Measurements from ENCODE around the gene MCTP2.
"Not testable (repeated sequence)": the region's sequence is repeated elsewhere in the genome, so short reads cannot be mapped to it uniquely, and the experiment has no call there.

The MCTP2 gene

GRCh38 chr15:94476686-94477085 is 245.3 kb downstream of the MCTP2 start:
- no peak overlapping the region for H3K4me3 ChIP-seq (ENCODE audit: insufficient read length, low read depth)
- no peaks in the 10 kb centered on the region for H3K9me3 ChIP-seq (ENCODE audit: insufficient read depth, low read length)
- no peaks in the 10 kb centered on the region for H3K27me3 ChIP-seq (ENCODE audit: insufficient read depth, insufficient read length)
- no peaks in the 10 kb centered on the region for H3K4me1 ChIP-seq (ENCODE audit: insufficient read depth, insufficient read length)
- no peak overlapping the region for H3K9ac ChIP-seq (ENCODE audit: insufficient read length, low read depth)
- no peaks in the 10 kb centered on the region for H3K36me3 ChIP-seq (ENCODE audit: insufficient read depth, insufficient read length, low read length)
- no peak for DNase-seq (ENCODE audit: low read depth, low spot score)
- TF ChIP-seq SUZ12 (IDR thresholded peaks at IDR 0.05; ENCODE audit: extremely low read depth, insufficient read depth, insufficient read length), result no peak

- no peak for DNase-seq (ENCODE audit: low read depth, low spot score)
- Histone ChIP-seq H3K4me3 (ENCODE audit: insufficient read length, low read depth) (no peak overlapping the region), H3K27me3 (ENCODE audit: insufficient read depth, insufficient read length) (no peaks in the 10 kb centered on the region), H3K36me3 (ENCODE audit: insufficient read depth, insufficient read length, low read length) (no peaks in the 10 kb centered on the region), H3K9me3 (ENCODE audit: insufficient read depth, low read length) (no peaks in the 10 kb centered on the region), H3K9ac (ENCODE audit: insufficient read length, low read depth) (no peak overlapping the region), H3K4me1 (ENCODE audit: insufficient read depth, insufficient read length) (no peaks in the 10 kb centered on the region)
- TF ChIP-seq ZNF274 (IDR thresholded peaks at IDR 0.05; ENCODE audit: low read depth, low read length) (no peak), SUZ12 (IDR thresholded peaks at IDR 0.05; ENCODE audit: extremely low read depth, insufficient read depth, insufficient read length) (no peak)
Measured at GRCh38 chr15:94477913-94478553, 246.7 kb downstream of the MCTP2 start.

DNA sequence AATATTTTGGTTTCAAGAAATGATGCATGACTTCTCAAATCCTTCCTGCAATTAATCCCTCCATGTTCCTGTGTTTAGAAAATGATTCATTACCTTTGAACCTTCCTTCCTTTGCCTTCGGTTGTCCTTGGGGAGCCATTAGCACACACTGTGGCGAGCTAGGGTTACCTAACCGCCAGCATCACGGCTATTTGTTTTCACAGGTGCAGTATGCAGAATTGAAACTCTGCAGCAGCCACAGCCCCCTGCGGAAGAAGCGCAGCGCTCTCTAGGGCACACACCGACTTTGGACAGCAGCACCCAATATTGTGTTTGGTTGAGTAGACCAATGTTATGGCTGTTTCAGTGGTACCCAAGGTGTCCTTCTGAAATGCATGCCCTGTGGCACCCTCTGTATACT is 247.4 kb downstream of the MCTP2 start:
- TF ChIP-seq YY1 (IDR thresholded peaks at IDR 0.05; ENCODE audit: insufficient read depth, insufficient read length) (no peak), ZNF274 (IDR thresholded peaks at IDR 0.05; ENCODE audit: low read depth, low read length) (no peak), SUZ12 (IDR thresholded peaks at IDR 0.05; ENCODE audit: extremely low read depth, insufficient read depth, insufficient read length) (no peak)
- H3K4me1 ChIP-seq (ENCODE audit: insufficient read depth, insufficient read length), result no peaks in the 10 kb centered on the region
- H3K36me3 ChIP-seq (ENCODE audit: insufficient read depth, insufficient read length, low read length), result no peaks in the 10 kb centered on the region
- H3K27me3 ChIP-seq (ENCODE audit: insufficient read depth, insufficient read length), result no peaks in the 10 kb centered on the region
- no peaks in the 10 kb centered on the region for H3K9me3 ChIP-seq (ENCODE audit: insufficient read depth, low read length)
- no peak overlapping the region for H3K9ac ChIP-seq (ENCODE audit: insufficient read length, low read depth)
- no peak for DNase-seq (ENCODE audit: low read depth, low spot score)
- H3K4me3 ChIP-seq (ENCODE audit: insufficient read length, low read depth), result no peak overlapping the region

GRCh38 chr15:94480289-94480834 is 249.0 kb downstream of the MCTP2 start:
- Histone ChIP-seq H3K9me3 (ENCODE audit: insufficient read depth, low read length) (no peaks in the 10 kb centered on the region), H3K9ac (ENCODE audit: insufficient read length, low read depth) (no peak overlapping the region), H3K36me3 (ENCODE audit: insufficient read depth, insufficient read length, low read length) (no peaks in the 10 kb centered on the region), H3K4me3 (ENCODE audit: insufficient read length, low read depth) (no peak overlapping the region), H3K27me3 (ENCODE audit: insufficient read depth, insufficient read length) (no peaks in the 10 kb centered on the region), H3K4me1 (ENCODE audit: insufficient read depth, insufficient read length) (no peaks in the 10 kb centered on the region)
- no peak for TF ChIP-seq SUZ12 (IDR thresholded peaks at IDR 0.05; ENCODE audit: extremely low read depth, insufficient read depth, insufficient read length)
- TF ChIP-seq ZNF274 (IDR thresholded peaks at IDR 0.05; ENCODE audit: low read depth, low read length), result no peak
- TF ChIP-seq YY1 (IDR thresholded peaks at IDR 0.05; ENCODE audit: insufficient read depth, insufficient read length), result no peak
- no peak for DNase-seq (ENCODE audit: low read depth, low spot score)

DNA sequence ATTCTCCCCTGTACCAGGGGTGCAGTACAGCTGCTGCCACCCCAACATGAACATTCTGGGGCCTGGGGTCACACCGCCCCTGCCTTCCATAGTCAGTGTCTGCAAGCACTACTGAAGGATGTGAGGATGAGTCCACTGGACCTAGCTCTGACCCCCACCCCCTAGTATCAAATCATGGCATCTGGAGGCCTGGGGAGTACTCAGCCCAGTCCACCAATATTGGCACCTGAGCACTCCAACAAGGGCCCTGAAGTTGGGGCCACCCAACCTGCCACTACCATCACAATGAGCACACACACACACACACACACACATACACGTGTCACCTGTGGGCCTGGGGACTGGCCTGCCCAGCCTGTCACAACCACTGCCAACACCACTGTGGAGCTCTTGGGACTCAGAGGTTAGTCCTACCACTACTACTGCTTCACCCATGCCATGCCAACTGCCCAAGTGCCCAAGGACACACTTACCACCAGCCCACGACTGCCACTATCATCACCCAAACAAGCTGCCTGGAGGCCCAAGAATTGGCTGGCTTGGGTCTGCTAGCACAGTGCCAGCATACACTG is 253.9 kb downstream of the MCTP2 start:
- H3K27me3 ChIP-seq (ENCODE audit: insufficient read depth, insufficient read length), result no peaks in the 10 kb centered on the region
- H3K9ac ChIP-seq (ENCODE audit: insufficient read length, low read depth), result no peak overlapping the region
- no peak for TF ChIP-seq YY1 (IDR thresholded peaks at IDR 0.05; ENCODE audit: insufficient read depth, insufficient read length)
- TF ChIP-seq SUZ12 (IDR thresholded peaks at IDR 0.05; ENCODE audit: extremely low read depth, insufficient read depth, insufficient read length), result no peak
- no peak for TF ChIP-seq ZNF274 (IDR thresholded peaks at IDR 0.05; ENCODE audit: low read depth, low read length)
- no peak overlapping the region for H3K4me3 ChIP-seq (ENCODE audit: insufficient read length, low read depth)
- no peaks in the 10 kb centered on the region for H3K4me1 ChIP-seq (ENCODE audit: insufficient read depth, insufficient read length)
- H3K36me3 ChIP-seq (ENCODE audit: insufficient read depth, insufficient read length, low read length), result no peaks in the 10 kb centered on the region
- H3K9me3 ChIP-seq (ENCODE audit: insufficient read depth, low read length), result no peaks in the 10 kb centered on the region
- no peak for DNase-seq (ENCODE audit: low read depth, low spot score)

DNA sequence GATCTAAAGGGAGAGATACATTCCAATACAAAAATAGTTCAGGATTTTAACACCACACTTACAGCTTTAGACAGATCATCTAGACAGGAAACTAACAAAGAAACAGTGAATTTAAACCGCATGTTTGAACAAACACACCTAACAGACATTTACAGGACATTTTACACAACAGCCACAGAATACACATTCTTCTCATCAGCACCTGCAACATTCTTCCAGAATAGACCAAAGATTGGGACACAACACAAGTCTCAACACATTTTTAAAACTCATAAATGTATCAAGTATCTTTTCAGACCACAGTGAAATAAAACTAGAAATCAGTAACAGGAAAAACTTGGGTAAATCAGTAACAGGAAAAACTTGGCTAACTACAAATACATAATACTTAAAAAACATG is 256.3 kb downstream of the MCTP2 start:
- Histone ChIP-seq H3K4me3 (ENCODE audit: insufficient read length, low read depth) (no peak overlapping the region), H3K9ac (ENCODE audit: insufficient read length, low read depth) (no peak overlapping the region), H3K4me1 (ENCODE audit: insufficient read depth, insufficient read length) (no peaks in the 10 kb centered on the region), H3K36me3 (ENCODE audit: insufficient read depth, insufficient read length, low read length) (no peaks in the 10 kb centered on the region), H3K27me3 (ENCODE audit: insufficient read depth, insufficient read length) (no peaks in the 10 kb centered on the region), H3K9me3 (ENCODE audit: insufficient read depth, low read length) (no peaks in the 10 kb centered on the region)
- TF ChIP-seq YY1 (IDR thresholded peaks at IDR 0.05; ENCODE audit: insufficient read depth, insufficient read length) (no peak), ZNF274 (IDR thresholded peaks at IDR 0.05; ENCODE audit: low read depth, low read length) (no peak), SUZ12 (IDR thresholded peaks at IDR 0.05; ENCODE audit: extremely low read depth, insufficient read depth, insufficient read length) (no peak)
- DNase-seq (ENCODE audit: low read depth, low spot score), result no peak

- no peak overlapping the region for H3K9ac ChIP-seq (ENCODE audit: insufficient read length, low read depth)
- H3K36me3 ChIP-seq (ENCODE audit: insufficient read depth, insufficient read length, low read length), result no peaks in the 10 kb centered on the region
- H3K27me3 ChIP-seq (ENCODE audit: insufficient read depth, insufficient read length), result no peaks in the 10 kb centered on the region
- TF ChIP-seq ZNF274 (IDR thresholded peaks at IDR 0.05; ENCODE audit: low read depth, low read length) (no peak), YY1 (IDR thresholded peaks at IDR 0.05; ENCODE audit: insufficient read depth, insufficient read length) (no peak), SUZ12 (IDR thresholded peaks at IDR 0.05; ENCODE audit: extremely low read depth, insufficient read depth, insufficient read length) (no peak)
- H3K4me3 ChIP-seq (ENCODE audit: insufficient read length, low read depth), result no peak overlapping the region
- no peaks in the 10 kb centered on the region for H3K4me1 ChIP-seq (ENCODE audit: insufficient read depth, insufficient read length)
- no peak for DNase-seq (ENCODE audit: low read depth, low spot score)
- no peaks in the 10 kb centered on the region for H3K9me3 ChIP-seq (ENCODE audit: insufficient read depth, low read length)
Measured at GRCh38 chr15:94493176-94493575, 261.8 kb downstream of the MCTP2 start.

GRCh38 chr15:94493586-94493985 is 262.2 kb downstream of the MCTP2 start:
- H3K4me3 ChIP-seq (ENCODE audit: insufficient read length, low read depth); H3K36me3 ChIP-seq (ENCODE audit: insufficient read depth, insufficient read length, low read length); H3K9ac ChIP-seq (ENCODE audit: insufficient read length, low read depth); H3K27me3 ChIP-seq (ENCODE audit: insufficient read depth, insufficient read length); DNase-seq (ENCODE audit: low read depth, low spot score); H3K4me1 ChIP-seq (ENCODE audit: insufficient read depth, insufficient read length); H3K9me3 ChIP-seq (ENCODE audit: insufficient read depth, low read length): not testable (repeated sequence)
